Fibroblast of skin of scalp (primary cell): ENCODE data around the gene KDSR. TPM values are rescaled to one million over a fixed set of nuclear protein-coding genes. Genes with fewer than 3 reads are reported as not detected.

Source experiments
- DNase-seq: peaks from one replicate; pipeline ENCODE4 v3.0.0-alpha.2; 2013
- polyA plus RNA-seq, 2 experiments: library from polyadenylated mRNA; unstranded; fragments of 120-200 nt; gene quantifications; one replicate each; pipeline ENCODE4 v1.2.1, GENCODE V29; 2013; ENCODE audit not compliant: insufficient read length in 2 of 2

The KDSR gene
- polyA plus RNA-seq (2013, experiment 1 of 2; ENCODE audit: insufficient read length): 23.2 TPM
- polyA plus RNA-seq (2013, experiment 2 of 2; ENCODE audit: insufficient read length): 25.1 TPM

DNA sequence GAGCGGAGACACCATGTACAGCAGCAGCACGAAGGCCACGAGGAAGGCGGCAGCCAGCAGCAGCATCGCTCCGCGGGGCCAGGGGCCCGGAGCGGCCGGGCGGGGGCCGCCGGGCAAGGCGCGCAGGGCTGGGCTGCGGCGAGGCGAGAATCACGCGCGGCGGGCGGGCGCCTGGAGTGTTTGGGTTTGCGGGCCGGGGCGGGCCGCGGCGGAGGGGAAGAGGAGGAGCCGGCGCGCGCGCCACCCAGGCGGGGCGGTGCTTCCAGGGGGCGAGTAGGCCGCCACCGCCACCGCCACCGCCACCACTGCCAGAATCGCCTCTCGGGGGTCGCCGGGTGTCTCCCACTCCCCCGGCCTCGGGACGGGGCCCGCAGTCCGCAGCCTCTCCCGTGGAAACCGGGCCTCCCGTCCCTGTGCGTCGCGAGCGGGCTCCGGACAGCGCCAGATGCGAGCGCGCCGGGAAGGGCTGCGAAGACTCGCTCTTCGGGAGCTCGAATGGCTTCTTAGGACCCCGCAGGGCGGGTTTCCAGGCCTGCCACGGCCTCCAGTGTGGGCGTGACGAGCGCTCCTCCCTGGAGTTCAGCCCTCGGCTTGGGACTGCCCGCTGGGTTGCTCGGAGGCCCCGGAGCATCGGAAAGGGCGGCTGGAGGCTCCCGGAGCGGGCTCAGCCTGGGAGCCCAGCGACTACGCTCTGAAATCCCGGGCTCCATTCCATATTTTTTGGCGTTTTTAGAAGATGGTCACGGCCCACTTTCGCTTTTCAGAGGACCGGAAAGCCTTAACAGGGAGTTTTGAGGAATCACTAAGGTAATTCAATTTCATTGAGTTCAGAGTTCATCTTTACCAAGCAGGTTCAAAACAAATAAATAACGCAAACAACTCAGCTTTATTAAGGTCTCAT is at the start of gene KDSR:
KDSR (minus strand) TSS at position 154 of the 901 bp plus-strand sequence; CDS start at position 66, 88 bp downstream.
- DNase-seq: peak; percentile 99

GRCh38 chr18:63412953-63413352 is 45.9 kb upstream of the KDSR start:
- no peak for DNase-seq

DNA sequence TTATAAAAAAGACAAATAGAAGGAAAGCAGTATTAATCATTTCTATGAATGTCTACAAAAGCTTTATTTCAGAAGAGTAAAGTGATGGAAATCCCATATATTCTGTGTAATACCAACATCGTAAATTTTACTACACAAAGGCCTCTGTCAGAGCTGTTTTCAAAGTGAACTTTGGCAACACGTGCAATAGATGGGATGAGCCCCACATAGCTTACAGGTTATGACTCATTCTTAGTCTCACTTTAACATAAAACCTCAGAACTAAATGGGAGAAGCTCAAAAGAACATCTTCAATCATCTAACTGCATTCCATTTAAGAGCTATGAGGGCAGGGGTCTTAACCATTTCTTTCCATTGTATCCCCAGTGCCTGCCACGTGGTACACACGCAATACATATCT is 43.8 kb upstream of the KDSR start:
- DNase-seq: peak; percentile 29

DNA sequence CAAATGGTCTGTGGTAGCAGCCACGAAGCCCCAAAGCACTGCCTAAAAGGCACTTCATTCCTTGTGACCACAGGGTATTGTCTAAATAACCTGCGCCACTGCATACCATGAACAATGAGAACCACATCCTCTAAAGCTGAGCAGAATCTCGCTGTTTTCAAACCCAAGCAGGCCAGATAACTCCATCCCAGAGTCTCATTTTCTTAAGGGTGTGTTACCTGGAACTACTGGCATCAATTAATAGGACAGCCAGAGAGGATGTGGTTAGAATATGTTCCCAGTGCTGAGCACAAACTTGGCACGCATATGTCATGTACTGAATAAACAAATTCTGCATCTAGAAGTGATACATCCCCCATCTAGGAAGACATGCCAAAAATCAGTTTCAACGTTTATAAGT is 42.3 kb upstream of the KDSR start:
- DNase-seq: no peak

GRCh38 chr18:63407734-63408133 is 40.7 kb upstream of the KDSR start:
- no peak for DNase-seq

DNA sequence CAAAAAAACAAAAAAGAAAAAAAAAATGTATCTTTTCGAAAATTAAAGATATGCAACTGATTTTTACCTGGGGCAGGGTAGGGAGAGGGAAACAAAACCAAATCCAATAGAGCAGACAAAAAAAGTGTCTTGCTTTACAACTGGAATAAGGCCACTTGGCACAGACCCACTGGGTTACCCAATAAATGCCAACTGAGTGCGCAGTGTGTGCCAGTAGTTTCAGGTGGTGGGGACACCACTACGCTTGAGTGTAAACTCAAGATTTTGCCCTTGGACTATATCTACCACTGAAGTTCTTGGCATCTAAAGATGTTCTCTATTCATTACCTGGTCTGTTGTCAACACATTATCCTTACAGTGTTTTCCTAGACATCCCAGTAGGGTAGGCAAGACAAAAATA is 39.0 kb upstream of the KDSR start:
- DNase-seq: no peak

DNA sequence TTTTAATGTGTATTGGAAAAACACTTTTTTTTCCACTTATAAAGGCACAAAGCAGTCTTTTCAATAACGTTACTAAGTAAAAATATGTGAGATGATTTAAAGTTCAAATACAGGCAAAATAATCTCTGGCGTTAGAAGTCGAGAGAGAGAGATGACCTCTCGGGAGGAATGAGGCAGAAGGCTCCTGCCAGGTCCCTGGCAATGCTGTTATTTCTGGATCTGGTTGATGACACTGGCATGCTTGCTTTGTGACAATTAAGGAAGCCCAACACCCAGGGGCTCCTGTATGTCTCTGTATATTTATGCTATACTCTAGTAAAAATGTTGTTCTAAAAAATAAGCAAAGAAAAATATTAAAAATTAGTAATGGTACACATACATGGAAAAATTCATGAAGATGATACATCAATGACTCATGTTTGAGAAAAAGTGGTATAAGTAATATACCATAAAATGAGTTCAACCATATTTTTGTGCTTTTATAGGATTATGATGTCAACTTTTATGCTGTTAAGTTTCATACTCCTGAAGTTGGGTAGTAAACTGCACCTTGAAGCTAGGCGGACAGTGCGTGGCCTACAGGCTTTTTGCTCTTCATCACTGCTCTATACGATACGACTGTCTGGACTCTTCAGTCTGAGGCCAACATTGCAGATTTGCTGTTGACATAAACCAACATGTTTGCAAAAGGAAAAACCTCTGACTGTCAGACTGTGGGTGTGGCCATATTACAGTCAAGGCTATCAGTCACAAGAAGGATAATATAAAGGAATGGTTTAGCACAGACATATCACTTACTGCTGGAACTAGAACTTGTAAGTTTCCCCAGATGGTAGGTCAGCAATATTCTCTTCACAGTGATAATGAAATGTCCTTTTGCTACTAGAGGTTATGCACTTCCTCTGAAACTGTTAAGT is 35.5 kb upstream of the KDSR start:
- no peak for DNase-seq

GRCh38 chr18:63399300-63399699 is 32.3 kb upstream of the KDSR start:
- no peak for DNase-seq

- no peak for DNase-seq
Measured at GRCh38 chr18:63397349-63397748, 30.3 kb upstream of the KDSR start.

- no peak for DNase-seq
Measured at GRCh38 chr18:63395503-63395902, 28.5 kb upstream of the KDSR start.

- DNase-seq: no peak
Measured at GRCh38 chr18:63394954-63395353, 27.9 kb upstream of the KDSR start.

GRCh38 chr18:63387861-63388260 is 20.9 kb upstream of the KDSR start:
- DNase-seq: no peak

- no peak for DNase-seq
Measured at GRCh38 chr18:63382843-63383242, 15.8 kb upstream of the KDSR start.

DNA sequence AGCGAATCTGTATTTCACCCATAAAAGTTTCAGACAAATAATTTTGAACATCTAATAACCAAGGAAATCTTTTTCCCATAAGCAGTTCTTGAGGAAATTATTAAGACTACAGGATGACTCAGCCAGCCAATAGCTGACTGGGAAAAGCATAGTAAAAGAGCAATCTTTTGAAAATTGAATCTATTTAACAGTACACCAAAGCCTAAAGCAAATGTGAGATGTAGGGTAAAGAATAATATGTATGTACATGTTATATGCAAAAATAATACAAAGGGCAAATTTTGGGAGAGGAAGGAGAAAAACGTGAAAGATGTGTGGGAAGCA is 12.6 kb upstream of the KDSR start:
- no peak for DNase-seq

DNA sequence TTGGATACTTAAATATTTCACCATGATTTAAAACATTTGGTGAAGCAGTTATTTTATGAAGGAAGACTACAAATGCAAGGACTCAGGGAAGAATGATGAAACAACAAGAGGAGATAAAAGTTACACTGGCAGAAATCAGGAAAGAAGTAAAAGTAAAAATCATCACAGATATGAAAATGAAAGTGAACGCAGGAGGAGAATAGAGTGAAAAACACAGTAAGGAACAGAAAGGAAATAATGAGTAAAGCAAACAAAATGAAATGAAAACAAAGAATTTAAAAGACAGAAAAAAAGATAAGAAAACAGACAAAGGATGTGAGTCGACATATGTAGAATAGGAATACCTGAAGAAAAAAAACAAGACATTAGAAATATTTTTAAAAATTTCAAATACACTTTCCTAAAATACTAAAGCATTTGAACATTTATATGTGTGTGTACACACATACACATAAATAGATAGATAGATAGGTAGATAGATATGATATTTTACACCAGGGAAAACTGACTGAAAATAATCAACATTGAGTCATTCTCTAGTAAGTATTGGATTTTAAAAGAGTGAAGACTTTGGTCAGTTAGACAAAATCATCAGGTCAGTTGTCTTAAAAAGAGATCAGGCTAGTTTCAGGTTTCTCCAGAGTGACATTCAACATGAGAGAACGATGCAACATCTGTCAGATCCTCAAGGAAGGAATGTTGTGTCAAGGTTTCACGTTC is 12.1 kb upstream of the KDSR start:
- DNase-seq: no peak

DNA sequence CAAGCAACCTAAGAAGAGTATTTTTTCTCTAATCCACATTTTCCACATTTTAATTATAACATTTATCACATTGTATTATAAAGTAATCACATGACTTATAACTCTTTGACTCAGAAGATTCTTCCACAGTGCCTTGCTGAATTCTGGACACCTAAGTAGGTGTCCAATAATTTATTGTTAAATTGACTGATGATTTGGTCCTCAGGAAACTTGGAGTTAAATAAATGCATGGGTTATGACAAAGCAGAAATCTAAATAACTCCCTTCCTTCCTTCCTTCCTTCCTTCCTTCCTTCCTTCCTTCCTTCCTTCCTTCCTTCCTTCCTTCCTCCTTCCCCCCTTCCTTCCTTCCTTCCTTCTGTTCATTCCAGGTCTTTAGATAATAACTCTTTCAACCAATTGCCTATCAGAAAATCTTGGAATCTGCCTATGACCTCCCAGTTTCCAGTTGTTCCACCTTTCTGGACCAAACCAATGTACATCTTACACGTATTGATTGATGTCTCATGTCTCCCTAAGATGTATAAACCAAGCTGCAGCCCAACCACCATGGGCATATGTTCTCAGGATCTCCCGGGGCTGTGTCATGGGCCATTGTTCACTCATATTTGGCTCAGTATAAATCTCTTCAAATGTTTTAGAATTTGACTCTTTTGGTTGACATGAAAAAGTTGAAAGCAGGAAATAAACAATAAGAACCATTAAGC is 10.4 kb upstream of the KDSR start:
- DNase-seq: no peak

- DNase-seq: peak; percentile 4
Measured at GRCh38 chr18:63376538-63376937, 9.5 kb upstream of the KDSR start.

- peak; percentile 38 for DNase-seq
Measured at GRCh38 chr18:63374540-63374939, 7.5 kb upstream of the KDSR start.

- DNase-seq: no peak
Measured at GRCh38 chr18:63373161-63373560, 6.2 kb upstream of the KDSR start.

DNA sequence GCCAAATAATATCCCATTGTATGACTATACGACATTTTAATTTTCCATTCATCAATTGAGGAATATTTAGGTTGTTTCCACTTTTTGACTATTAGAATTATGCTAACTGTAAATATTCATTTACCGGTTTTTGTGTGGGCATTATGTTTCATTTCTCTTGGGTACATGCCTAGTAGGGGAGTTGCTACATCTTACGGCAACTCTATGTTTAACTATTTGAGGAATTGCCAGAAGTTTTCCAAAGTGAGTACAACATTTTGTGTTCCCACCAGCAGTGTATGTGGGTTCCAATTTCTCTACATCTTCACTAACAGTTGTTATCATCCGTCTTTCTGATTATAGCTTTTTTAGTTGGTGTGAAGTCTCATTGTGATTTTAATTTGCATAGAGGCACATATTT is 1.6 kb upstream of the KDSR start:
- peak; percentile 6 for DNase-seq

- peak; percentile 70 for DNase-seq
Measured at GRCh38 chr18:63366213-63367052, 573 bp downstream of the KDSR start.
